HTERT RPE-1 (cell line): Measurements from ENCODE around the gene MTCH1.
"Not testable (repeated sequence)": the region's sequence is repeated elsewhere in the genome, so short reads cannot be mapped to it uniquely, and the experiment has no call there.

ENCODE experiments used
- in situ Hi-C: fragments of 300-500 bp; cut with MboI; formaldehyde crosslinking; loops from 4 replicates; pipeline ENCODE4 v1.14.3; 2020; ENCODE audit warnings: low sequenced_read_pairs

MTCH1 gene

DNA sequence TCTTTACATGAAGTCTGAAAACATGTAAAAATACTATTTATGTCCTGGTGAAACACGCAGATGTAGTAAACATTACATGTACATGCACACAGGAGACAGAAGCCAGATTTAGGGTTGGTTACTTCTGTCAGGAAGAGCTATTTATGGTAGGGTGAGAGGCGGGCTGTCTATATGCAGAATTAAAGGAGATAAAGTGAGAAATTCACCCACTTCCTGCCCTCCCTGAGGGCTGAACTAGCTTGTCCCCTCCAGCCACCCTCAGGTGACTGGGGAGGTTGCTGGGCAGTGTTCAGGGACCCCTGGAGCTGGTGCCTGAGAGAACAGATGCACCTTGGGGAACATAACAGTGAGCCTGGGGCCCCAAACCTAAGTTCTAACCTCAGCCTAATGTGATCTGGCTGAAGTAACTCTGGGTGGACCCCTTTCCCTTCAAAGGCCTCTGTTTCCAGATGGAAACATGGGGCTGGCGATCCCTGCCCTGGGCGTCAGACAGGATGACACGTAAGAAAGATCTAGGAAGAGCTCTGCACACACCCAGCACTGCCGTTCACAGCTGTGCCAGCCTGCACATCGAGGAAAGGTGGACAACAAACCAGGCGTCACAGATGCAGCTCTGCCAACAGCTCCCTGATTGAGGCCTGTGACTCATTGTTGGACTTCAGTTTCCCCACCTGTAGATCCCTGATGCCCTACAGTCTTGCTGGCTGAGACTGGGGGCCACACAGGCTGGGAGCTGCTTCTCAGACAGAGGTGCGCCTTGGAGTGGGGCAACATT is 30.1 kb downstream of the MTCH1 start:
- in situ Hi-C loops: no loop called here

GRCh38 chr6:36955136-36955535 is 30.9 kb downstream of the MTCH1 start:
- in situ Hi-C loops: no loop called here

DNA sequence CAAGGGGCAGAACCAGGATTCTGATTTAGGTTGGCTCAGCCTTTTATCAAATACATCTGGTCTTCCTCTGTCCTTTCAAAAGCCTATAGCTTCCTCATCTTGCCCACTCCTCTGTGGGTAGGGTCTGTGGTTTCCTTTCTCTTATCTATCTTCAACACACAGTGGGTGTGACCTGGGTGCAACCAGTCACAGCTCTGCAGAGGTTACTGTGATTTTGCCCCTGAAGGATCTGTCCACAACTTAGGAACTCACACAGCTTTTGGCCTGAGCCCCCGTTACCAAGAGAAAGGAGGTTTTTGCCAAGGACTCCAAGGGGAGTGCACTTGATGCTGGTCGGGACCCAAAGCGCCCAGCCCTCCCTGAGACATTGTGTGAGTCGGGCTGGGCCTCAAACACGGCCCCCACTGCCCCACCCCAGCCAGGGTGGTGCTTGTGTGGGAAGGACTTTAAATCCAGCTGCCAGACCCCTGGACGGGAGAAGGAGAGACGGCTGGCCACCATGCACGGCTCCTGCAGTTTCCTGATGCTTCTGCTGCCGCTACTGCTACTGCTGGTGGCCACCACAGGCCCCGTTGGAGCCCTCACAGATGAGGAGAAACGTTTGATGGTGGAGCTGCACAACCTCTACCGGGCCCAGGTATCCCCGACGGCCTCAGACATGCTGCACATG is 31.6 kb downstream of the MTCH1 start, which contains the start of gene PI16:
TSS of gene PI16 (plus strand) at position 477 of the 670 bp plus-strand sequence. CDS start at position 500, 23 bp downstream.
- in situ Hi-C loops: no loop called here

DNA sequence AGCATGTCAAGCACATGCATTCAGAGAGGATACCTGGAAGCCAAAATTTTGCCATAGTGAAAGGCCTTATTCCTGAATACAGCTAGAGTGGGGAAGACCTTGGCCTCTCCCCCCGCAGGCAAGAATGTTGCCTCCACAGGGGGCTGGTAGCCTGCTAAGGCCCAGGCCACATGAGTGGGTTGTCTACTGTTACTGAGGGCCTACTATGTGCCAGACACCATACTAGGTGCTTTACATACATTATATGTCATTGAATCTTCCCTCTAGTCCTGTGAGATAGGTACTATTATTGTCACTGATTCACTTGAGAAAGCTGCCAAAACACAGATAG is 32.1 kb downstream of the MTCH1 start:
- in situ Hi-C loops: no loop called here

DNA sequence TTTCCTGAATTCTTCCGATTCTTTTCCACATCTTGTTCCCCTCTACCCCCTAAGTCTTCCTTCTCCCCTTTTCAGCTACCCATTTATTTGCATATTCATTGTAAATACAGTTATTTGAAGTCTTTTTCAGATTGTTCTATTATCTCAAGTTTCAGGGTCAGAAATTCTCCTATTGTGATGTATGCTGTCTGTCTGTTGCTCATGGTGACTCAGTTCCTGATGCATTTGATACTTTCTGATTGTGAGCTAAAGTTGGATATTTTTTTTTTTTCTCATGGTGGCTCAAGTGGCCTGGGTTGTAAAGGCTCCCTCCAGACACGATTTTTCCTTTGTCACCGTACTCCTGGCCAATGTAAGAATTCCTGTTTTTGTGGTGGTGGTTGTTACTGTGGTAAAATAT is 36.4 kb downstream of the MTCH1 start:
- in situ Hi-C loops: no loop called here

- in situ Hi-C loops: not testable (repeated sequence)
Observed at GRCh38 chr6:36949076-36949475, 36.9 kb downstream of the MTCH1 start.

GRCh38 chr6:36947570-36948351 is 38.2 kb downstream of the MTCH1 start:
- in situ Hi-C loops: no loop called here

GRCh38 chr6:36946526-36946925 is 39.5 kb downstream of the MTCH1 start:
- in situ Hi-C loops: no loop called here

DNA sequence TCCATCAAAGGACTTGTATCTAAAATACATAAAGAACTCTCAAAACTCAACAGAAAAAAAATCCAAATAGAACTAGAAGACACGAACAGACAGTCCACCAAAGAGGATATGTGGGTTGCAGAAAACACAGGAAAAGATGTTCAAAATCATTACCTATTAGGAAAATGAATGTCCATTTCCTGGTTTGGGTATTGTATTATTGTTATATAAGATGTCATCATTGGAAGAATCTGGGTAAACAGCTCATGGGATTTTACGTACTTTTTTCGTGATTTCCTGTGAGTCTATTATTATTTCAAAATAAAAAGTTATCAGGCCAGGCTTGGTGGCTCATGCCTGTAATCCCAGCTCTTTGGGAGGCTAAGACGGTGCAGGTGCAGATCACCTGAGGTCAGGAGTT is 40.7 kb downstream of the MTCH1 start:
- in situ Hi-C loops: no loop called here

DNA sequence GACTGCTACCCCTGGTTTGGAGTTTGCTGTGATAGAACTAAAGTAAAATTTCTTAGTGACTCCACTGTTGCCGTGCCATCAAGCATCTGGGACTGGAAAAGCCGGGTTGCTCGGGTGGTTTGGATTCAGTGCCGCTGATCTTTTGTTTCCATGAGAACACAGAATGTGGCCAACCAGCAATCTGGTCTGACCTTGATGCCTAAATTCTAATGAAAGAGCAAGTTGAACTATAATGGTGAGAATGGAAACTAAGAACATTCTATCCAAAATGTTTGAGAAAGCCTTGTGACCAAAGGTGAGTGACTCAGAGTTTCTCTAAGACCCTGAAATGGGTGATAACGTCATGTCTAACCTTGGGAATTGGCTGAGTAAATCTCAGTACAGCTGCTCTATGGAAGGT is 41.3 kb downstream of the MTCH1 start:
- in situ Hi-C loops: no loop called here

- in situ Hi-C loops: not testable (repeated sequence)
Observed at GRCh38 chr6:36942329-36942728, 43.7 kb downstream of the MTCH1 start.

DNA sequence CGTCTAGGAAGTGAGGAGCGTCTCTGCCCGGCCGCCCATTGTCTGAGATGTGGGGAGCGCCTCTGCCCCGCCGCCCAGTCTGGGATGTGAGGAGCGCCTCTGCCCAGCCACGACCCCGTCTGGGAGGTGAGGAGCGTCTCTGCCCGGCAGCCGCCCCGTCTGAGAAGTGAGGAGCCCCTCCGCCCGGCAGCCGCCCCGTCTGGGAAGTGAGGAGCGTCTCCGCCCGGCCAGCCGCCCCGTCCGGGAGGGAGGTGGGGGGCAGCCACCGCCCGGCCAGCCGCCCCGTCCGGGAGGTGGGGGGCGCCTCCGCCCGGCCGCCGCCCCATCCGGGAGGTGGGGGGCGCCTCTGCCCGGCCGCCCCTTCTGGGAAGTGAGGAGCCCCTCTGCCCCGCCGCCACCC is 44.4 kb downstream of the MTCH1 start:
- in situ Hi-C loops: not testable (repeated sequence)

DNA sequence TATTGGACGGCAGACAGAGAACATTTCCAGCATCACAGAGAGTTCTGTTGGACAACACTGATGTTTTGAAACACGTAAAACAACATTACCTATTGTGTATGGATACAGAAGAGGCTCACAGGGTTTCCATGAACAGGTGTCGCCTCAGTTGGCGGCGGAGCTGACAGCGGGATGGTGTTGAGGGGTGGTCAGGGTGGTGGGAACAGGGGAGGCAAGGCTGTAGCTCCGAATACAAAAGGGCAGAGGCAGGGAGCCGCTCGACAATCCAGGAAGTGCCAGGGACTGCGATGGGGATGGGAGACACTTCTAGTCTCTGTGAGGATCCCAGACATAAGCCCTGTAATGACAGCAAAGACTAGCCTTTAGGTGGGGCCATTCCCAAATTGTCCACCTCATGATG is 46.0 kb downstream of the MTCH1 start:
- in situ Hi-C loops: no loop called here

DNA sequence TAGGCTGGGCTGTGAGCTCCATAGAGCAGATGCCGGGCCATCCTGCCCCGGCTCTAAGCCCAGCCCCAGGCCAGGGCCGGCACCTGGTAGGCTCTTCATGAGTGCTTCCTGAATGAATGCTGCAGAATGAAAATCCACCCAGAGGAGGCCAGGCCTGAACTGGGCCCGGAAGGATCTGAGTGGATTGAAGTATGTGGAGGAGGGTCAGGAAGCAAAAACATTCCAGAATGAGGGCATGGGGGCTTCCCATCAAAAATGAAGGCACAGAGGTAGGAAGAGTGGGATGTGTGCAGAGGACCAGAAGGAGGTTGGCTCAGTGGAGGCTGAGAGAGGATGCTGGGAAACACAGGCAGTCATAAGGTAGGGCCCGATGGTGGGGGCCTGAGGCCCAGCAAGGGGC is 47.0 kb downstream of the MTCH1 start:
- in situ Hi-C loops: not testable (repeated sequence)

DNA sequence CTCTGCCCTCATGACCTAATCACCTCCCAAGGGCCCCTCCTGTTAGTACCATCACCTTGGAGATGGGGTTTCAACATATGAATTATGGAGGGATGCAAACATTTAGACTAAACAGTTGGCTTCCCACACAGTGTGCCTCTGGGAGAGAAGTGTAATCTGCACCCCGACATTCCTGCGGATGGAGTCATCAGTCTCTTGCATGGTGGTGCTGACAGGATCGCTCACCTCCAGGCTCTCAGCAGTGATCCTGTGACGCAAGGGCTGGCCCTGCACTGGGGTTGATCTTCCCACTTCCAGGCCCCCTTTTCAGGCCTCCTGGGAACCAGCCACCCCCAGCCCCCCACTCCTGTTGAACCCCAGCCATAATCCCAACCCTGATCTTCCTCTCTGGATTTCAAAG is 47.5 kb downstream of the MTCH1 start:
- in situ Hi-C loops: no loop called here

- in situ Hi-C loops: no loop called here
Observed at GRCh38 chr6:36937896-36938295, 48.1 kb downstream of the MTCH1 start.

GRCh38 chr6:36936824-36937223 is 49.2 kb downstream of the MTCH1 start:
- in situ Hi-C loops: no loop called here

- in situ Hi-C loops: no loop called here
Observed at GRCh38 chr6:36934901-36935300, 51.1 kb downstream of the MTCH1 start.

- in situ Hi-C loops: no loop called here
Observed at GRCh38 chr6:36933519-36933918, 52.5 kb downstream of the MTCH1 start.

DNA sequence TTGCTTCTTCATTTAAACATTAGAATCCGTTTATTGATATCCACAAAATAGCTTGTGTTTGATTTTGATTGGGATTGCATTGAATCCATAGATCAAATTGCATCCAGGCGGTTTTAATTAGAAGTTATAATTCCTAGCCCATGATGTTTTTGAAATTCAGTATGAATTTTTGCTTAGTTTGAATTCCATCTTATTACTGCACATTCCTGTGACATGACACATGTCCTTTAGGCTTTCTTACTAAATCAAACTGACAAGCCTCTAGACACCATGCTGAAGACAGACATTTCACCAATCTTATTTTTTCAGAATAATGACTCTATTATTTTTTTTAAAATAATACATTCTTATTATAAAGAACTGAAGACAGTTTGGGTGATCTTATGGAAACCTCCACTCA is 52.9 kb downstream of the MTCH1 start:
- in situ Hi-C loops: no loop called here

- in situ Hi-C loops: no loop called here
Observed at GRCh38 chr6:36930483-36930882, 55.5 kb downstream of the MTCH1 start.

GRCh38 chr6:36929607-36930006 is 56.4 kb downstream of the MTCH1 start:
- in situ Hi-C loops: no loop called here
